Neuronal stem cell (in vitro differentiated cells): ENCODE results near the gene MLLT10.

Experiments used
- DNase-seq: peaks from one replicate; pipeline ENCODE4 v3.0.0-alpha.2; 2013; ENCODE audit warnings: low spot score
- H2AFZ ChIP-seq: one replicate; pipeline ENCODE4 v1.6.1; 2013; ENCODE audit warnings: mild to moderate bottlenecking, low read length, inconsistent platforms
- H2AK5ac ChIP-seq: 2 replicates; pipeline ENCODE4 v1.6.1; 2013; ENCODE audit warnings: low read depth, mild to moderate bottlenecking, inconsistent platforms, low read length, moderate library complexity, mixed read lengths
- H2BK120ac ChIP-seq: 2 replicates; pipeline ENCODE4 v1.6.1; 2013; ENCODE audit warnings: low read depth, mild to moderate bottlenecking, inconsistent platforms, low read length, moderate library complexity, mixed read lengths
- H2BK12ac ChIP-seq: one replicate; pipeline ENCODE4 v1.6.1; 2013; ENCODE audit warnings: low read length, inconsistent platforms
- H2BK15ac ChIP-seq: 2 replicates; pipeline ENCODE4 v1.6.1; 2013; ENCODE audit warnings: mild to moderate bottlenecking, low read length, inconsistent platforms, mixed read lengths
- H2BK5ac ChIP-seq: one replicate; pipeline ENCODE4 v1.6.1; 2013; ENCODE audit warnings: inconsistent platforms, mild to moderate bottlenecking, low read length, moderate library complexity
- H3K14ac ChIP-seq: one replicate; pipeline ENCODE4 v1.6.1; 2013; ENCODE audit warnings: low read length, inconsistent platforms
- H3K18ac ChIP-seq: 2 replicates; pipeline ENCODE4 v1.6.1; 2013; ENCODE audit warnings: low read length, inconsistent platforms
- H3K23ac ChIP-seq: 2 replicates; pipeline ENCODE4 v1.6.1; 2013; ENCODE audit warnings: low read depth, mild to moderate bottlenecking, mixed read lengths, low read length, inconsistent platforms; ENCODE audit not compliant: poor library complexity
- H3K27ac ChIP-seq: replicated peaks from 3 replicates; pipeline ENCODE4 v1.5.1; 2013; ENCODE audit warnings: low read length, inconsistent platforms
- H3K27me3 ChIP-seq, 3 experiments: 2 replicates each; pipeline ENCODE4 v1.6.1; 2013; ENCODE audit warnings: low read length in 3 of 3, mild to moderate bottlenecking in 2 of 3, inconsistent platforms in 1 of 3, low read depth in 1 of 3, mixed read lengths in 1 of 3, moderate library complexity in 1 of 3; ENCODE audit not compliant: control insufficient read depth in 3 of 3, insufficient read depth in 3 of 3
- H3K36me3 ChIP-seq, 2 donors: replicated peaks in 1 of 2; 2 replicates each; pipeline ENCODE4 v1.6.1; 2013; ENCODE audit warnings: low read length in 2 of 2; ENCODE audit not compliant: control insufficient read depth in 2 of 2, insufficient read depth in 2 of 2
- H3K4ac ChIP-seq: 2 replicates; pipeline ENCODE4 v1.6.1; 2013; ENCODE audit warnings: inconsistent platforms, mild to moderate bottlenecking, low read length, moderate library complexity
- H3K4me1 ChIP-seq, 2 donors: 1 replicate in 1 of 2; 2 replicates in 1 of 2; pipeline ENCODE4 v1.6.1; 2013; ENCODE audit warnings: low read length in 2 of 2, low read depth in 1 of 2; ENCODE audit not compliant: control insufficient read depth in 2 of 2, insufficient read depth in 1 of 2
- H3K4me2 ChIP-seq: one replicate; pipeline ENCODE4 v1.6.1; 2013; ENCODE audit warnings: mild to moderate bottlenecking, low read length, inconsistent platforms; ENCODE audit not compliant: insufficient read depth, poor library complexity, severe bottlenecking
- H3K4me3 ChIP-seq, 2 donors: 2 replicates each; pipeline ENCODE4 v1.5.1; 2013; ENCODE audit warnings: low read length in 2 of 2, mild to moderate bottlenecking in 2 of 2, inconsistent platforms in 1 of 2, moderate library complexity in 1 of 2
- H3K79me1 ChIP-seq: one replicate; pipeline ENCODE4 v1.6.1; 2013; ENCODE audit warnings: low read depth, mild to moderate bottlenecking, inconsistent platforms, low read length, moderate library complexity
- H3K9ac ChIP-seq: one replicate; pipeline ENCODE4 v1.6.1; 2013; ENCODE audit warnings: mild to moderate bottlenecking, low read depth, low read length, inconsistent platforms; ENCODE audit not compliant: poor library complexity
- H3K9me3 ChIP-seq, 2 donors: replicated peaks in 1 of 2; 2 replicates each; pipeline versions ENCODE3 to v1.6.1; 2013; ENCODE audit warnings: low read length in 2 of 2, mild to moderate bottlenecking in 2 of 2, inconsistent platforms in 1 of 2, low read depth in 1 of 2, mixed read lengths in 1 of 2, moderate library complexity in 1 of 2; ENCODE audit not compliant: control insufficient read depth in 2 of 2, insufficient read depth in 1 of 2
- H4K8ac ChIP-seq: one replicate; pipeline ENCODE4 v1.6.1; 2013; ENCODE audit warnings: low read depth, mild to moderate bottlenecking, inconsistent platforms, low read length, moderate library complexity
- H4K91ac ChIP-seq: one replicate; pipeline ENCODE4 v1.6.1; 2013; ENCODE audit warnings: low read length, low read depth, mild to moderate bottlenecking, inconsistent platforms; ENCODE audit not compliant: poor library complexity
- WGBS, 2 donors: extraction: QIAGEN DNeasy Blood & Tissue Kit; methylation state at CpG; one replicate each; pipeline ENCODE4 v1.1.7; 2013; ENCODE audit warnings: missing lambda C conversion rate in 2 of 2, mixed read lengths in 1 of 2; ENCODE audit not compliant: insufficient read length in 2 of 2, insufficient replicate concordance in 1 of 2; ENCODE audit errors: extremely low coverage in 2 of 2; 5-methylcytosine and 5-hydroxymethylcytosine counted together

Gene MLLT10

DNA sequence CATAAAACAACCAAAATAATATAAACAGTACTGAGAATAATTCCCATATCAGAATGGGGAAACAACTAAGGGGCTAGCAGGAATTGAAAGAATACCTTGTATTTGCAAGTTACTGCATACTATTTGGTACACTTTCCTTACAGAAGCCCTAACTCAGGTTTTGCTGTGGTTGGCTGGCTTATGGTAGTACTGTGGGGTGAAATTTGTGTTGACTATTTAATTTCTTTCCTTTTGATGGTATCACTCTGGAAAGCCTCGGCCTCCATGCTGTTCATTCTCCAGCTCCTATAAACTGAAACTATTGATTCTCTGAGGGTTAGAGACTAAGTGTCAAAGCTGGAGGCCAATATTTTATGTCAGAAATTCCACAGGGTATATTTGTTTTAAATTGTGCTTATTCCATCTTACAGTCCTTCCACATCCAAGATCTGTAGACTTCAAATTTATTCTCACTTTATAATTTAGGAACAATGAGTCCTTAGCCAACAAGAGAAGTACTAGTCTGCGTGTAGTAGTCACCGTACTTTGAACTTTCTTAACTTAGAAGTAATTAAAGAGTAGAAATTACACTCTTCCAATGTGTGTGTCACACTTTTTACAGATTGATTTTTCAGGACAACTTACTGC lies 22.0 kb upstream of the MLLT10 start:
- no peaks in the 10 kb centered on the region for H3K79me1 ChIP-seq
- no peak overlapping the region for H2BK15ac ChIP-seq
- no peak overlapping the region for H3K18ac ChIP-seq
- H3K9me3 ChIP-seq, result no peaks in the 10 kb centered on the region
- no CpG with 5 or more reads among the region's 3 CpGs for WGBS, 2 donors
- H3K9ac ChIP-seq, result no peak overlapping the region
- no peaks in the 10 kb centered on the region for H3K27me3 ChIP-seq
- H3K4ac ChIP-seq, result no peak overlapping the region
- H3K23ac ChIP-seq, result no peak overlapping the region
- H4K91ac ChIP-seq, result no peak overlapping the region
- H2BK5ac ChIP-seq, result no peak overlapping the region
- H3K14ac ChIP-seq, result no peak overlapping the region
- H3K36me3 ChIP-seq, result peaks cover 7 to 57% of the 10 kb centered on the region in 2 donors
- H2BK120ac ChIP-seq, result no peak overlapping the region
- H3K4me3 ChIP-seq, result peak overlapping the region; percentile 65 to 86
- H2BK12ac ChIP-seq, result no peak overlapping the region
- no peak overlapping the region for H2AK5ac ChIP-seq
- H4K8ac ChIP-seq, result no peak overlapping the region
- H3K4me2 ChIP-seq, result peak overlapping the region; percentile 61
- H3K4me1 ChIP-seq, result peaks cover 4 to 11% of the 10 kb centered on the region in 2 donors
- DNase-seq, result no peak
- H2AFZ ChIP-seq, result no peak overlapping the region
- peak overlapping the region; percentile 5 for H3K27ac ChIP-seq

DNA sequence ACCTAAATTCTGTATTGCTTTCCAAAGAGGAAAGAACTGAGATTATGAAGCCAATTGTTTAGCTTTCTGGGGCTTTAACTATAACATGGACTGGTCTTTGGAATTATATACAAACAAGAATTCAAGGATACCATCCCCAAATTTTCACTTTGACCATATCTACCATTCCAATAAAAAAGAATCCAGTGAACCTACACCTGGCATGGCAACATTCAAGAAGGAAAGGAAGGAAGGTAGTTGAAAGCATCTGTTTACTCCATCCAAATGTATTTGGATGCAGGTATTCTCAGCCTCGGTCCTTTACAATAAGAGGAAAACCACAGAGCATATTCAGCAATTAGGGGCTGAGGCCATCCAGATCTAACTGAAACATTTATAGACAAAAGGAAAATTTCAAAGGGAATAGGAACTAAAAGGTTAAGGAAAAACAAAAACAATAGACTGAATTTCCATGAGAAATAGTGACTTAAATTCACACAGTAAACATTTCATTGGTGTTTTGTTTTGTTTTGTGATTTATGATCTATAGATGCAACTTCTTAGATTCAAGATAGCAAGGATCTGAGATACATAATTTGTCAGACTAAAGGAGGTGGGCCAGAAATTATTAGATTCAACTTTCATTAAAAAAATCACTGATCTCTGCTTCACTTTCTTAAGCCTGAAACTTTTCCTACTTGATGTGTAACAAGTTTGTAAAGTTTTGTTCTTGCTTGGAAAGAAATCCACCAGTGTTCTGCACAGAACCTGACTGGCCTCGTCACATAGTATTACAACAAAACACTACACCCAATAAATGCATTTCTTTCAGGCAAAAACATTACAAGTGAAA lies 21.2 kb upstream of the MLLT10 start:
- H2BK120ac ChIP-seq, result no peak overlapping the region
- WGBS, 2 donors, result no CpG with 5 or more reads among the region's 2 CpGs
- H3K9ac ChIP-seq, result no peak overlapping the region
- peak overlapping the region; percentile 14 for H3K27ac ChIP-seq
- H2AK5ac ChIP-seq, result no peak overlapping the region
- no peak overlapping the region for H2BK5ac ChIP-seq
- no peak overlapping the region for H4K91ac ChIP-seq
- DNase-seq, result no peak
- peaks cover 1 to 4% of the 10 kb centered on the region in 2 donors for H3K4me1 ChIP-seq
- no peak overlapping the region for H3K14ac ChIP-seq
- H3K9me3 ChIP-seq, result no peaks in the 10 kb centered on the region
- H3K4me3 ChIP-seq, result peak overlapping the region; percentile 84 to 86
- H3K4me2 ChIP-seq, result peak overlapping the region; percentile 61
- H2AFZ ChIP-seq, result no peak overlapping the region
- no peak overlapping the region for H3K18ac ChIP-seq
- H3K23ac ChIP-seq, result no peak overlapping the region
- H2BK15ac ChIP-seq, result no peak overlapping the region
- H2BK12ac ChIP-seq, result no peak overlapping the region
- H3K79me1 ChIP-seq, result no peaks in the 10 kb centered on the region
- no peaks in the 10 kb centered on the region for H3K27me3 ChIP-seq
- no peak overlapping the region for H4K8ac ChIP-seq
- no peak overlapping the region for H3K4ac ChIP-seq
- peaks cover 7 to 57% of the 10 kb centered on the region in 2 donors for H3K36me3 ChIP-seq

DNA sequence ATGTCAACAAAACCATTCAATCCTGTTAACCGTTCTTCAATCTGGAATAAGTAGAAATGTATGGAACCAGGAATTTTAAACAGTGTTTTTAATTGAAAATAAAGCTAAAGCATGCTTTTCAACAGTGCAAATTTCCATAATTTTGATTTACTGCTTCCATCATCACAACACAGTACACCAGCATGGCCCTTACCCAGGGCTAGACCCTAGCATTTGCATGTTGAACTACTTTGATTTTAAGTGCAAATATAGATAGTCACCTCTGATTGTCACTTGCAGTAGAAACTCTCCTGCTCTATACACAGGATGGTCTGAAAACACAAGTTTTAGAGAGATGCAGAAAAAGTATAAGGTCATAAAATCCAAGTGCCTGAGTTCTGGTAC lies 20.6 kb upstream of the MLLT10 start:
- H2BK120ac ChIP-seq, result no peak overlapping the region
- H3K4ac ChIP-seq, result no peak overlapping the region
- H3K14ac ChIP-seq, result no peak overlapping the region
- H3K27ac ChIP-seq, result peak overlapping the region; percentile 10
- H2AFZ ChIP-seq, result no peak overlapping the region
- H3K18ac ChIP-seq, result no peak overlapping the region
- H3K9me3 ChIP-seq, result no peaks in the 10 kb centered on the region
- H3K23ac ChIP-seq, result no peak overlapping the region
- H3K27me3 ChIP-seq, result no peaks in the 10 kb centered on the region
- no peak overlapping the region for H2BK15ac ChIP-seq
- H3K9ac ChIP-seq, result no peak overlapping the region
- H4K91ac ChIP-seq, result no peak overlapping the region
- no peaks in the 10 kb centered on the region for H3K79me1 ChIP-seq
- H3K36me3 ChIP-seq, result peaks cover 7 to 57% of the 10 kb centered on the region in 2 donors
- H2AK5ac ChIP-seq, result no peak overlapping the region
- H2BK5ac ChIP-seq, result no peak overlapping the region
- DNase-seq, result no peak
- no peak overlapping the region for H2BK12ac ChIP-seq
- peaks cover 1 to 4% of the 10 kb centered on the region in 2 donors for H3K4me1 ChIP-seq
- no peak overlapping the region for H4K8ac ChIP-seq
- H3K4me3 ChIP-seq, result peak overlapping the region; percentile 84 to 86
- H3K4me2 ChIP-seq, result peak overlapping the region; percentile 48
- WGBS, 2 donors, result no CpG with 5 or more reads among the region's 1 CpG

DNA sequence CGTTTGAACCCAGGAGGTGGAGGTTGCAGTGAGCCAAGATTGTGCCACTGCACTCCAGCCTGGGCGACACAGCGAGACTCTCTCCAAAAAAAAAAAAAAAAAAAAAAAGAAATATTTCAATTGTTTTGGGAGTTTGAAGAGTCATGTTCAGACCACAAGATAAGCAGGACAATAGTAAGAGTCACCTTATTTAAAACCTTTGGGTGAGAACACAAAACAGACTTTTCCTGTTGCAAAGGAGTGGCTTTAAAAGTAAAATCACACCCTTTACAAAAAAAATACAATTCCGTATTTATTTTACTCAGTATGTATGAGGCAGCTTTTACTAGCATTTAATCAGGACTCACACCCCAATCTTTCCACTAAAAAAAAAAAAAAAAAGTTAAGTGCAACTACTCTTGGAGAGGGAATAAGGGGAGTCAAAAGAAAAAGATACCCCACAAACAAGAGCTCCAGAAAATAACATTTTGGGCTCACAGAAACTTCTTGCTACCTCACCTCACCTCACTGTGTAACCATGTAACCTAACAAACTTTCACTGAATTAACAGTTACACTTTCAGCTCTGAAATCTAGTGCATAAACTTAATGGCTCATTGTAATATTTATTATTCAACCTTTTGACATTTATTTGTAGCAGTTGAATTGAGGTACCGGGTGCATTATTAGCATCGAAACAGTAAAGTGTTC lies 19.8 kb upstream of the MLLT10 start:
- Histone ChIP-seq H3K4me1 (peaks cover 3% of the 10 kb centered on the region in 2 donors), H3K23ac (no peak overlapping the region), H3K14ac (no peak overlapping the region), H3K27ac (no peak overlapping the region), H3K4ac (no peak overlapping the region), H3K18ac (no peak overlapping the region), H3K27me3 (no peaks in the 10 kb centered on the region), H3K9me3 (no peaks in the 10 kb centered on the region), H2BK12ac (no peak overlapping the region), H2AK5ac (no peak overlapping the region), H3K79me1 (no peaks in the 10 kb centered on the region), H4K8ac (no peak overlapping the region), H3K36me3 (peaks cover 7 to 57% of the 10 kb centered on the region in 2 donors), H2BK120ac (no peak overlapping the region), H2BK15ac (no peak overlapping the region), H2AFZ (no peak overlapping the region), H3K9ac (no peak overlapping the region), H4K91ac (no peak overlapping the region), H2BK5ac (no peak overlapping the region), H3K4me2 (peak overlapping the region; percentile 58), H3K4me3 (peak overlapping the region; percentile 86 to 100)
- WGBS, 2 donors, result no CpG with 5 or more reads among the region's 6 CpGs
- no peak for DNase-seq
